SJSA1 (cell line): ENCODE data around the gene RPS6KC1. TPM values are rescaled to one million over a fixed set of nuclear protein-coding genes. Genes with fewer than 3 reads are reported as not detected.

Source experiments
- DNase-seq, 2 experiments: peaks; one replicate each; pipeline ENCODE4 v3.0.0-alpha.2; 2015 to 2020; ENCODE audit warnings: low spot score in 2 of 2, low read depth in 1 of 2
- H3K27ac ChIP-seq: fragments of 250-450 bp; sonication (Bioruptor Pico); 2 replicates; pipeline ENCODE4 v1.5.1; 2020; ENCODE audit warnings: mild to moderate bottlenecking, moderate library complexity
- H3K27me3 ChIP-seq: fragments of 250-450 bp; sonication (Bioruptor Pico); replicated peaks from 2 replicates; pipeline ENCODE4 v1.5.1; 2020; ENCODE audit warnings: mild to moderate bottlenecking, moderate library complexity
- H3K36me3 ChIP-seq: fragments of 250-450 bp; sonication (Bioruptor Pico); 2 replicates; pipeline ENCODE4 v1.5.1; 2020; ENCODE audit warnings: mild to moderate bottlenecking
- H3K4me1 ChIP-seq: fragments of 250-450 bp; sonication (Bioruptor Pico); replicated peaks from 2 replicates; pipeline ENCODE4 v1.6.1; 2021; ENCODE audit warnings: mild to moderate bottlenecking
- H3K4me3 ChIP-seq: fragments of 250-450 bp; sonication (Bioruptor Pico); 2 replicates; pipeline ENCODE4 v1.5.1; 2020; ENCODE audit warnings: mild to moderate bottlenecking
- H3K9me3 ChIP-seq: fragments of 250-450 bp; sonication (Bioruptor Pico); replicated peaks from 2 replicates; pipeline ENCODE4 v1.5.1; 2020; ENCODE audit warnings: mild to moderate bottlenecking
- total RNA-seq: library from RNA; depleted of rRNA; stranded (reverse); fragments of >200 nt; shearing (Covaris generic); gene quantifications from 2 replicates; pipeline ENCODE4 v1.2.3, GENCODE V29; 2014

Gene RPS6KC1
- total RNA-seq, 1 experiment from 2014 or later: 19.2 TPM

DNA sequence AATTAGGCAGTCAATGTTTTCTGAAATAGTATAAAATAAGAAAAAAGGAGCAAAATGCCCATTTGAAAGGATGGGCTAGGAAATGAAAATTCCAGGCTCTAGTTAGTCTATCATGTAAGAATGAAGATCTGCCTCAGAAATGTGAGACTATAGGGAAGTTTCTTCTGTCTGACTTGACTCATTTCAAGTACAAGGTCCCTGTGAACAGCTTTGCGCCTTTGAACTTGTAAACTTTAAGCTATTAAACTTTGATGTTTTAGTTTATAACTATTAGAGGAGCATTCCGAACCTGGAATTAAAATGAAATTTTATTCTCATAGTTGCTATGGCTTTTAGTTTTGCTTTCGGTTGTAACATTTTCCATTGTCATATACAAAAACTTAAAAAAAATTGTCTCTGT is 199.4 kb downstream of the RPS6KC1 start:
- Histone ChIP-seq H3K27ac (no peak overlapping the region), H3K9me3 (no peaks in the 10 kb centered on the region), H3K4me1 (no peaks in the 10 kb centered on the region), H3K27me3 (no peaks in the 10 kb centered on the region), H3K36me3 (no peaks in the 10 kb centered on the region), H3K4me3 (no peak overlapping the region)
- no peak for DNase-seq

DNA sequence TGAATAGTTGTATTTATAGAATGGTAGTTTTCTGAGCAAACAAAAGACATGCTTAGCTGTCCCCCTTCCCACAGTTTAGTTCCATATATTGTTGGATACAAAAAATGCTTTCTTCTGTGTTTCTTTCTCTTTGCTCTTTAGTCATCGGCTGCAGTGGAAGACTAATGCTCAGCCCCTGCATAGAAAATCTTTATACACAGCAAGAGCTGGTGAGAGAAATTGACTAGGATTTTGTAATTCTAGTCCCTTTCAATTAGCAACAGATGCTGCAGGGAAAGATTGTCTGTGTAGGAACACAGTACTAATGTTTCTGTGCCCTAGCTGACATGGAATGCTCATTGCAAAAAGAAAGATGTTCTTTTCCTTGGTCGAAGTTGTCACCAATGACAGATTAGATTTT is 200.9 kb downstream of the RPS6KC1 start:
- Histone ChIP-seq H3K9me3 (no peaks in the 10 kb centered on the region), H3K4me1 (no peaks in the 10 kb centered on the region), H3K4me3 (no peak overlapping the region), H3K36me3 (no peaks in the 10 kb centered on the region), H3K27me3 (no peaks in the 10 kb centered on the region), H3K27ac (no peak overlapping the region)
- no peak for DNase-seq

GRCh38 chr1:213256438-213257087 is 205.5 kb downstream of the RPS6KC1 start:
- DNase-seq: no peak
- no peak overlapping the region for H3K4me3 ChIP-seq

GRCh38 chr1:213260311-213261075 is 209.5 kb downstream of the RPS6KC1 start:
- no peaks in the 10 kb centered on the region for H3K4me1 ChIP-seq
- H3K27me3 ChIP-seq: no peaks in the 10 kb centered on the region
- H3K27ac ChIP-seq: no peak overlapping the region
- H3K4me3 ChIP-seq: no peak overlapping the region
- H3K36me3 ChIP-seq: no peaks in the 10 kb centered on the region
- DNase-seq: no peak
- no peaks in the 10 kb centered on the region for H3K9me3 ChIP-seq

More at GRCh38 chr1:213256438-213257087, 205.5 kb downstream of the RPS6KC1 start:
- H3K4me1 ChIP-seq: no peaks in the 10 kb centered on the region
- H3K9me3 ChIP-seq: no peaks in the 10 kb centered on the region
- H3K27ac ChIP-seq: no peak overlapping the region
- no peaks in the 10 kb centered on the region for H3K36me3 ChIP-seq
- no peaks in the 10 kb centered on the region for H3K27me3 ChIP-seq

GRCh38 chr1:213264531-213264930 is 213.5 kb downstream of the RPS6KC1 start:
- Histone ChIP-seq H3K27me3 (no peaks in the 10 kb centered on the region), H3K4me1 (no peaks in the 10 kb centered on the region), H3K9me3 (no peaks in the 10 kb centered on the region), H3K4me3 (no peak overlapping the region), H3K27ac (no peak overlapping the region), H3K36me3 (no peaks in the 10 kb centered on the region)
- DNase-seq: no peak

DNA sequence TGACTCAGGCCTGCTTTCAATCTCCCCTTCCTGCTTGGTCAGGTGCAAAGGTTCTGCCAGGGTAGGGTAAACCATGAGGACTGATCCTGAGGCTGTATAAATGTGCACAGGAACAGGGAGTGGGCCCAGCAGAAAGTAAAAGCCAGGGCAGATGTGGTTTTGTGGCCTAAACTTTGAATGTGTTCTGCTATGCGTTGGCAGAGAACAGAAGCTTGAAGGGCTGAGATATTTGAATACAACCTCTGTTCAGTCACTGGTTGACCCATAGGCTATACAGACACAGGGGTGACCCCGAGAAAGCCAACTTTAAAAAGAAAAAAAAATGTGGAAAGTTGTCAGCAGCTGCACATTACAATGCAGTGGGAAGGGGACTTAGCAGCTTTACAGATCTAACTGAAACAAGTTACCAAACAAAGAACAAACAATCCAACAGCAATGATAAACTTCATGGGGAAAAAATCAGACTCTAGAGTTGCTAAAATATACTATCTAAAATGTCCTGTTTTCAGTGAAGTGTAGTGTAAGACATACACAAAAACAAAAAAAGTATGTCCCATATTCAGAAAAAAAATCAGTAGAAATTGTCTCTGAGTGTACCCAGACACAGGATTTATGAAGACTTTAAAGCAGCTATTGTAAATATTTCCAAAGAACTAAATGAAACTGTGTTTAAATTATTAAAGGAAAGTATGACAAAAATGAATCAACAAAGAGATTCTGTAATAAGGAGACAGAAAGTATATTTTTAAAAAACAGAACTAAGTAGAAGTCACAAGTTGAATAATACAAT is 216.1 kb downstream of the RPS6KC1 start:
- Histone ChIP-seq H3K4me1 (no peaks in the 10 kb centered on the region), H3K27ac (no peak overlapping the region), H3K9me3 (no peaks in the 10 kb centered on the region), H3K4me3 (no peak overlapping the region), H3K27me3 (no peaks in the 10 kb centered on the region), H3K36me3 (no peaks in the 10 kb centered on the region)
- DNase-seq: no peak

- no peak for DNase-seq
- Histone ChIP-seq H3K4me1 (no peaks in the 10 kb centered on the region), H3K4me3 (no peak overlapping the region), H3K27ac (no peak overlapping the region), H3K9me3 (no peaks in the 10 kb centered on the region), H3K27me3 (no peaks in the 10 kb centered on the region), H3K36me3 (no peaks in the 10 kb centered on the region)
These were observed 217.2 kb downstream of the RPS6KC1 start for GRCh38 chr1:213268221-213268620.

- no peaks in the 10 kb centered on the region for H3K4me1 ChIP-seq
- no peak for DNase-seq
- no peaks in the 10 kb centered on the region for H3K36me3 ChIP-seq
- H3K27ac ChIP-seq: no peak overlapping the region
- H3K27me3 ChIP-seq: no peaks in the 10 kb centered on the region
- H3K9me3 ChIP-seq: no peaks in the 10 kb centered on the region; the same call in 1 of the 2 replicates
- no peak overlapping the region for H3K4me3 ChIP-seq
These were observed 218.8 kb downstream of the RPS6KC1 start for GRCh38 chr1:213269829-213270228.

DNA sequence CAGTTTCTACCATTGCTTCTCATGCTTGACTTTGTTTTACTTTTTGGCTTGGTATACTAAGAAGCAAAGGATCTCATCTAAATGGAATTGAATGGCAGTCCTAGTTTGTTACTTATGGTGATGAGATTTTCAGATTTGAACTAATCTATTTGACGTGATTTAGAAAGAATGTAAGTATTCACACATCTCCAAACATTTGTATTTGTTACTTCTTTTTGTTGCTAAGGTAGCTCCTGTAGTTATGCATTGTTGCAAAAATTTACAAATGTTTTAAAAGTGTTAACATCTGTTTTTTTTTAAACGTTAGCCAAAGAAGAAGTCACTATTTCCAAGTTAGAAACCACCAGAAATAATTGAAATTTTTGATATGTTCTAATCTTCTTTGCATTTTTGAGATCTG is 222.5 kb downstream of the RPS6KC1 start:
- Histone ChIP-seq H3K27ac (no peak overlapping the region), H3K36me3 (no peaks in the 10 kb centered on the region), H3K4me3 (no peak overlapping the region), H3K9me3 (no peaks in the 10 kb centered on the region; the same call in 1 of the 2 replicates), H3K27me3 (no peaks in the 10 kb centered on the region), H3K4me1 (no peaks in the 10 kb centered on the region)
- no peak for DNase-seq

- Histone ChIP-seq H3K27ac (no peak overlapping the region), H3K4me1 (no peaks in the 10 kb centered on the region), H3K9me3 (no peaks in the 10 kb centered on the region; the same call in 1 of the 2 replicates), H3K36me3 (no peaks in the 10 kb centered on the region), H3K4me3 (no peak overlapping the region), H3K27me3 (no peaks in the 10 kb centered on the region)
- no peak for DNase-seq
These were observed 223.1 kb downstream of the RPS6KC1 start for GRCh38 chr1:213274140-213274539.

- Histone ChIP-seq H3K4me1 (no peaks in the 10 kb centered on the region), H3K36me3 (no peaks in the 10 kb centered on the region), H3K27ac (no peak overlapping the region), H3K9me3 (no peaks in the 10 kb centered on the region; the same call in 1 of the 2 replicates), H3K27me3 (no peaks in the 10 kb centered on the region), H3K4me3 (no peak overlapping the region)
- DNase-seq: no peak
These were observed 224.3 kb downstream of the RPS6KC1 start for GRCh38 chr1:213275293-213275692.

- Histone ChIP-seq H3K27me3 (no peaks in the 10 kb centered on the region), H3K4me1 (no peaks in the 10 kb centered on the region), H3K27ac (no peak overlapping the region), H3K9me3 (no peaks in the 10 kb centered on the region; the same call in 1 of the 2 replicates), H3K36me3 (no peaks in the 10 kb centered on the region), H3K4me3 (no peak overlapping the region)
- DNase-seq: no peak
These were observed 225.2 kb downstream of the RPS6KC1 start for GRCh38 chr1:213276236-213276635.

- no peaks in the 10 kb centered on the region for H3K4me1 ChIP-seq
- no peaks in the 10 kb centered on the region for H3K36me3 ChIP-seq
- H3K4me3 ChIP-seq: no peak overlapping the region
- no peak for DNase-seq
- no peak overlapping the region for H3K27ac ChIP-seq
- H3K27me3 ChIP-seq: no peaks in the 10 kb centered on the region
- no peaks in the 10 kb centered on the region; the same call in 1 of the 2 replicates for H3K9me3 ChIP-seq
These were observed 226.0 kb downstream of the RPS6KC1 start for GRCh38 chr1:213277036-213277435.

- Histone ChIP-seq H3K36me3 (no peaks in the 10 kb centered on the region), H3K27me3 (no peaks in the 10 kb centered on the region), H3K4me3 (no peak overlapping the region), H3K4me1 (0 out of 2 replicates have a peak, but pooled peaks cover 3% of the 10 kb centered on the region), H3K9me3 (no peaks in the 10 kb centered on the region), H3K27ac (no peak overlapping the region)
- no peak for DNase-seq
These were observed 228.4 kb downstream of the RPS6KC1 start for GRCh38 chr1:213279410-213279809.
